GM21390 (cell line): ENCODE measurements around the gene CCS.
"Not testable (repeated sequence)": the region's sequence is repeated elsewhere in the genome, so short reads cannot be mapped to it uniquely, and the experiment has no call there.

Experiments used
- ATAC-seq: cut with Tn5 transposase; IDR thresholded peaks from one replicate; pipeline ENCODE4 v1.9.1; 2021; ENCODE audit not compliant: unreplicated experiment

Gene CCS

DNA sequence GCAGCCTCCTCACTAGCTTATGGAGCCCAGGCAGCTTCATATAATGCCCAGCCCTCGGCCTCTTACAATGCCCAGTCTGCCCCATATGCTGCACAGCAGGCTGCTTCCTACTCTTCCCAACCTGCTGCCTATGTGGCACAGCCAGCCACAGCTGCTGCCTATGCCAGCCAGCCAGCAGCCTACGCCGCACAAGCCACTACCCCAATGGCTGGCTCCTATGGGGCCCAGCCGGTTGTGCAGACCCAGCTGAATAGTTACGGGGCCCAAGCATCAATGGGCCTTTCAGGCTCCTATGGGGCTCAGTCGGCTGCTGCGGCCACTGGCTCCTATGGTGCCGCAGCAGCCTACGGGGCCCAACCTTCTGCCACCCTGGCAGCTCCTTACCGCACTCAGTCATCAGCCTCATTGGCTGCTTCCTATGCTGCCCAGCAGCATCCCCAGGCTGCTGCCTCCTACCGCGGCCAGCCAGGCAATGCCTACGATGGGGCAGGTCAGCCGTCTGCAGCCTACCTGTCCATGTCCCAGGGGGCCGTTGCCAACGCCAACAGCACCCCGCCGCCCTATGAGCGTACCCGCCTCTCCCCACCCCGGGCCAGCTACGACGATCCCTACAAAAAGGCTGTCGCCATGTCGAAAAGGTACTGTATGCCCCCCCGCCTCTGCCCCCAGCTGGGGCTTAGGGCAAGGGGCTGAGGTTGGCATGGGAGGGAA, 32.2 kb downstream of the CCS start:
- ATAC-seq: no peak

DNA sequence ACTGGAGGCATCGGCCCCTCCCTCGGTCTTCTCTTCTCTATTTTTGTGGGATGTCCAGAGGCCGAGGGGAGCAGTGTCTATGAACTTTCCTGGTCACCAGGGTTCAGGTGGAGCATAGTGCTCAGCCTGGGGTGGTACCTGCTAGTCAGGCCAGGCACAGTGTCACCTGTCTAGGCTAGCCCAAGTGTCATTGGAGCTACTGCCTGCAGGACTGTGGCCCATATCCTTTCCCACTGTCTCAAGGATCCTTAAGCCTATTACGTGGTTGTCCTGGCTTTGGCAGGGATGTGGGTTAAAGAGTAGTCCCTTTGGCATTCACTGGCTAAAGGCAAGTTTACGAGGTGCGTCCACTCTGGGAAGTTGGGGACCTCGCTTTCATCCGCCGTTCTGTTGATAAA, 32.8 kb downstream of the CCS start:
- ATAC-seq: no peak

DNA sequence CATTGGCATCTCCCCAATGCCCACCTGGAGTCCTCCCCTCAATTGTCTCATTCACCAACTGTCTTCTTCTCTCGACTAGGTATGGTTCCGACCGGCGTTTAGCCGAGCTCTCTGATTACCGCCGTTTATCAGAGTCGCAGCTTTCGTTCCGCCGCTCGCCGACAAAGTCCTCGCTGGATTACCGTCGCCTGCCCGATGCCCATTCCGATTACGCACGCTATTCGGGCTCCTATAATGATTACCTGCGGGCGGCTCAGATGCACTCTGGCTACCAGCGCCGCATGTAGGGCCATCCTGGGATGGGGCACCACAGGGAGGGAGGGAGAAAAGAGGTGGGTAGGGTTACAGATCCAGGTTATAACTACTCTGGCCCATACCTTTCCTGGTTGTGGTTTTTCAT, 33.4 kb downstream of the CCS start:
- ATAC-seq: no peak

DNA sequence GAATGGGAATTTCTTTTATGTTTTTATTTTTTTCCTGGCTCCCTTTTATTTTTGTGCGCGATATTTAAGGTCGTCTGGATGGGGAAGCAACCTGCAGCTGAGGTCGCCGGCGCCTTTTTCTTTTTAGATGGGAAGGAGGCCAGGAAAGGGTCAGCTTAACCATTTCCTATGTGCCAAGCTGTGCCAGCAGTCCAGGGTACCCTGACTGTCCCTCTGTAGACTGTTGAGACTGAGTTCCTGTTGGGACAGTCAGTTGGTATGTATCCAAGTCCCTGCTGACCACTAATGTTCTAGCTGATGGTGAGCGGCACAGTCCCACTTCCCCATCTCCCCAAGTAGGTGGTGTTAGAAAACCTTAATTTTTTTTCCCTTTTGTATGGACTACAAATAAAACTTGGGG, 33.9 kb downstream of the CCS start:
- ATAC-seq: no peak

DNA sequence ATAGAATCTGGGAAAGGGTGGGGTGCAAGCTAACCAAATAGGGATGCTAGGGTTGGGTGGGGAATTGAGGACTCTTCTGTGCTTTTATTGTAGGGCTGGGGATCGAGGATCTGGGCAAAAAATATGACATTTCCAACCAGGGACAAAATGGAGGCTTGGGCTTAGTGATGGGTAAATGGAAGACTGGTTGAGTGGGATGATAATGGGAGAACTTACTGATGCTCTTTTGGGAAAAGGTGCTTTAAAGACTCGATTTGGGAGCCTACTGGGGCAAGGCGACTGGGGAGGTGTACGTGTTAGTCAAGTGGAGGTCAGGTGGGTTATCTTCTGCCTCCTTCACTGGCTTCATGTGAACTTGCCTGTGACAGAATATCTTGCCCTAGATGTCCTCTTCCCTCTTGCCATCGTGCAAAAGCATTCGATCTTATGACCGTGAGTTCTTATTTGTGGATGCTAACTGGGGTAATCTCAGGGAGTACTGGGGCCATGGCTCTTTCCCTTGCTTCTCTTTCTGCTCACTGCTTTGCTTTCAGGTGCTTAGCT, 35.1 kb downstream of the CCS start:
- no peak for ATAC-seq

DNA sequence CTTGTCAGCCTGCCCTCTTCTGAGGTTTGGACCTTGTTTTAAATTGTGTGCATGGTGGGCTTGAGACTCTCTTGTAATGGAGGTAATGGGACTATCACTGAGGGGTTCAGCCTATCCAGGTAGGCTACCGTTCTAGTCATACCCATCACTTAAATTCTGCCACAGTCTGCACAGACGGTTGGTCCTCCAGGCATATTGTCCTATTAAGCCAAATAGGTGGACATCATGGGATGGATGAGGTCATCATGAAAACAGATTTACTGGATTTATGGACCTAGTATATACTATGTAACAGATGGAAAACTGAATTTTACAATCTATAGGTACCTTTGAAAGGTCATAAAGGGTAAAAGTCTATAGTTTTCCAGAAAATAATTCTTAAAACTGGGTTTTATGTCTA, 36.4 kb downstream of the CCS start:
- no peak for ATAC-seq

DNA sequence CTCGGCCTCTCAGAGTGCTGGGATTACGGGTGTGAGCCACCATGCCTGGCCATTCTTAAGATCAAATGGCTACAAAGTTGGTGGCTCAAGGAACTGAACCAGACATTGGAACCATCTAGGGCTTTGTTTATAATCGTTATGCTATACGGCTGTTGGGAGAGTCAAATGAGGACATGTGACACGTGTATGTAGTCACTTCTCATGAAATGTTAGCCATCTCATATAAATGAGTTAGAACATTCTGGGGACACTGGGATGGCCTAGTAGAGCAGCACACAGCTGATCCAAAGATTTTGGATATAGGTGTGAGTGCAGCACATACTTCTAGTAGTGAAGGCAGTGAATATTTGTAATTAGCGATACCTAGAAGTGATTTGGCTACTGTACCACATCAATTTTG, 38.9 kb downstream of the CCS start:
- no peak for ATAC-seq

DNA sequence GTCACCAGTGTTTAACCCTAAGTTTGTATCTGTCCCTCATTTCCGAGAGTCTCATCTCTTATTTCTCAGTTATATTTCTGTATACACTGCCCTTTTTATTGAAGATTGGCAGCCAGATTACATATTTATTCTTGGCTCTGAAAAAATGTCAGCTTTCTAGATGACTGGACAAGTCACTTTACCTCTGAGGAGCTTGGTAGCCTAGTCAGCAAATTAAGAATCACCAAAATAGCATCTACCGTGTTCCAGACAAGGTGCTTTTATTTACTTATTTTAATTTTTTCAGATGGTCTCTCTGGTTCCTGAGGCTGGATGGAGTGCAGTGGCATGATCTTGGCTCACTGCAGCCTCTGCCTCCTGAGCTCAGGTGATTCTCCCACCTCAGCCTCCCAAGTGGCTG, 40.0 kb downstream of the CCS start:
- ATAC-seq: no peak

DNA sequence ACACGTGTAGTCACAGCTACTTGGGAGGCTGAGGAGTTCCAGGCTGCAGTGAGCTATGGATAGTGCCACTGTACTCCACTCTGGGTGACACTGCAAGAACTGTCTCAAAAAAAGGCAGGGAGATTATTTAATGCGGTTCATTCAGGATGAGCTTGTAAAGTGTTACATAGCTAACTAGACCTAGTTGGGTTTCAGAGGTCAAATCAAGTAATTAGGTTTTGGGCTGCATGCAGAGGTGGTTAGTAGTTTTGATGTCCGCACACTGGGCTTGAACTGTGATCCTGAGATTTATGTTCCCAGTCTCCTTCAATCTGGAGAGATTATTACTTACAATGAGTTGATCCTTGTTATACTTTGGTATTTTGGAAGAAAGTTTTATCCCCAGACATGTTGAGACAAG, 43.4 kb downstream of the CCS start:
- no peak for ATAC-seq

DNA sequence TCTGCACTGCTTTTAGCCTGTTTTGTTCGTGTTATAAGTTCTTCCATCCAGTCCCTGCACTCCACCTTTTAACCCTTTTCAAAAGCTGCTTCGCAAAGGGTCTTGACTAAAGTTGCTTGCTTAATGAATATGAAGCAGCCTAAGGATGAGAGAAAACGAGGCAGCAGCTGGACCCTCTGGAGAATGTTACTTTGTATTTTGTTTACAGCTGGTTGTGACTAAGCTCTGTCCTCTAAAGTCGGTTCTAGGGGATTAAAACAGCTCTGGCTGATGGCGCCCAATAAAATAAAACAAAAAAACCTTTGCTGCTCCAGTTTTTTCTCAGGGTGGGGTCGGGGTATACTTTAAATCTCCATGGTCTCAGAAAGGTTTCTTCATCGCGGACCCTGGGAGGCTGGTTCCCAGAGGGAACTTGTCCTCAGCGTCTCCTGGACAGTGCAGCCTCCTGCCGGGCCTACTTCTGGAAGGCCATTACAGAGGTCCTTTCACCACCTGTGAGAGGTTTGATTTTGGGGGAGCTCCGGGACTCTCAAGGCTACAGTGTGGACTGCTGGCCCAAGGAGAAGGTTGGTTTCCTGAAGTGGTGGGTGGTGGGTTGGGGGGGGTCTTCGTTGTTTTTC, 44.7 kb downstream of the CCS start:
- ATAC-seq: no peak

DNA sequence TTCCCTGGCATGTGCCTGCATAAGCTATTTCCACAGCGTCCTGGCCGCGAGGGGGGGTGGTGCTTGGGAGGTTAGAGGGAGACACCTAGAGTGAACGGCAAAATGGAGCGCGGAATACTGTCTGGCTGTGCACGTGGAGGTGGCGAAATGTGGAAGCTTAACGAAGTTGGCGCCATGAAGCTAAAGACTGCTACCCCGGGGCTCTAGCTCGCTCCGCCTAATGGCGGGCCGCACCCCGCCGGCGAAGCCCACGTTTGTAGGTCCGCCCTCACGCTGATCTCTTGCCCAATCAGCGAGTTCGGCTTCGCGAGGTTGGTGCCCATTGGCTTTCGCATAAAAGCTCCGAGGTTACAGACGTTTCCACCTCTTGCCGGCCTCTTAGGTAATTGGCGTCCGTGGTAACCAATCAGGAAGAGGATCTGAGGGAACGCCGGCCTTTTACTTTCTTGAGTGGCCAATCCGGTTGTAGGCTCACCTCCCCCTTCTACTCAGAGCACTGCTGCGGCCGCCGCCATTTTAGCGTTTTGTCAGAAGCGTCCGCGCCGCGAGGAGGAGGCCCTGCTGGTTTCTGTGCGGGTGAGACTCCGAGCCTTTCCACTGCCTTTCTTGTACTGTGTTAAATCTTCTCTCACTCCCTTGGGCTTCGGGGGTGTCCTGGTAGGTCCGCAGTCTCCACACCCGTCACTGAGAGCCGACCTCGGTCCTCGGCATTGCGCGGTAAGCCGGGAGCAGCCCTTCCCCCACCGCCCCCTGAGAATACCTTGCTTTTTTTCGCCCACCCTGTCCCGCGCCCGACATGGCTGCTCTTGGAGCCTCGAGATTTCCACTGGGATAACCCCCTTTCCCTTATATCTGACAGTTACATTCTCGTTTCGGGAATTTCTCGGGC, 45.4 kb downstream of the CCS start, which contains the start of gene RBM4:
Gene RBM4 (plus strand): TSS at position 527 of the 889 bp plus-strand sequence. CDS start 1,009 bp downstream, outside the sequence.
- ATAC-seq: peak; percentile 94

DNA sequence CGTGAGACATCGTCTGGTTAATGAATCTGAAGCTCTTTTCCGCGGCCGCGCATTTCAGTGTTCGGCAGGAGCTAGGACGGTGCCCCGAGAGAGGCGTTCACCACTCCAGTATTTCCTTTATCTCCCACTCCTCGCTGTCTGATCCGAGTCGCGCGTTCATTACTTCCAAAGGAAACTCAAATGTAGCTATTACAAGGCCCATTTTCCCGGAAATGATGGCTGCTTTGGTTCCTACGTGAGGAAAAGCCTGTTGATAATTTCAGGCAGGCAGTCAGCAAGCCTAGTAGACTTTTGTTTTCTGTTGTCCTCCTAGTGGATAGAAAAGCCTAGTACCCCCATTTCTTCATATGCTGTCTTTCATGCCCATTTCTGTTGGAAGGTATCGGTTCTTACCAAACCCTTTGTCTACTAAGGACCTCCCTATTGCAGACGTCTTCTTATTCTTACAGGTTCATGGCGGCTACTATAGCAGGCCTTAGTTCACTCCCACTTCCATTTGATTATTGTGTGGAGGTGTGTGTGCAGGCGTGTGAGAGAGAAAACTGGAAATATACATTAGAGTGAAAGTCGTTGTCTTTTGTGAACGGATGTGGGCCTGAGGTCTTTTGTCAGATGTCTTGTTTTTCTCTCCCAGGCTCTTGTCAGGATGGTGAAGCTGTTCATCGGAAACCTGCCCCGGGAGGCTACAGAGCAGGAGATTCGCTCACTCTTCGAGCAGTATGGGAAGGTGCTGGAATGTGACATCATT, 46.3 kb downstream of the CCS start:
- no peak for ATAC-seq

DNA sequence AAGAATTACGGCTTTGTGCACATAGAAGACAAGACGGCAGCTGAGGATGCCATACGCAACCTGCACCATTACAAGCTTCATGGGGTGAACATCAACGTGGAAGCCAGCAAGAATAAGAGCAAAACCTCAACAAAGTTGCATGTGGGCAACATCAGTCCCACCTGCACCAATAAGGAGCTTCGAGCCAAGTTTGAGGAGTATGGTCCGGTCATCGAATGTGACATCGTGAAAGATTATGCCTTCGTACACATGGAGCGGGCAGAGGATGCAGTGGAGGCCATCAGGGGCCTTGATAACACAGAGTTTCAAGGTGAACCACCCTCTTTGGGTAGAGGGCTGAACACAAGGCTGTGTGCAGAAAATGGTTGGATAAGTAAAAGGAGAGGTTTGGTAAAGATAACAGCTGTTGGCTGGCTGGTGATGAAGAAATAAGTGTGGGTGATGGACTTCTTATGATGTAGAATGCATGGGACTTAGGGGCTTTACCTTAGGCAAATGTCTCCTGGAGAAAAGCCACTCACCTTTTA, 46.9 kb downstream of the CCS start:
- not testable (repeated sequence) for ATAC-seq

DNA sequence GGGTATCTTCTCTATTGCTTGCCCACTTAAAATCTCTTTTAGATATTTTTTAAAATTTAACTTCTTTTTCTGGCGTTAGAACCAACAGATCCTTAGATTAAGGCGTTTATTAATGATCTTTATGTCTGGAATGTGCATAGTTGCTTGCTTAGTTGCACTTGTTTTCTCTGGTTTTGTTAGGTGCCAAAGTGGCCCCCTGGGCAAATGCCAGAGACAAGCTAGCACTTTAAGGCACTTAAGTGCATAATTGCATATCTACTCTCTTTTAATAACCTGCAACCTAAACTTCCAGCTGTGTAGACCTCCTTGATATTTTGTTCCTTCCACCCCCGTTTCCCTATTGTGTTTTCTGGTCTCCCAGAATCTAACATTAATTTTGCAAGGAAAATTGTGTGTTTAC, 48.8 kb downstream of the CCS start:
- ATAC-seq: no peak

DNA sequence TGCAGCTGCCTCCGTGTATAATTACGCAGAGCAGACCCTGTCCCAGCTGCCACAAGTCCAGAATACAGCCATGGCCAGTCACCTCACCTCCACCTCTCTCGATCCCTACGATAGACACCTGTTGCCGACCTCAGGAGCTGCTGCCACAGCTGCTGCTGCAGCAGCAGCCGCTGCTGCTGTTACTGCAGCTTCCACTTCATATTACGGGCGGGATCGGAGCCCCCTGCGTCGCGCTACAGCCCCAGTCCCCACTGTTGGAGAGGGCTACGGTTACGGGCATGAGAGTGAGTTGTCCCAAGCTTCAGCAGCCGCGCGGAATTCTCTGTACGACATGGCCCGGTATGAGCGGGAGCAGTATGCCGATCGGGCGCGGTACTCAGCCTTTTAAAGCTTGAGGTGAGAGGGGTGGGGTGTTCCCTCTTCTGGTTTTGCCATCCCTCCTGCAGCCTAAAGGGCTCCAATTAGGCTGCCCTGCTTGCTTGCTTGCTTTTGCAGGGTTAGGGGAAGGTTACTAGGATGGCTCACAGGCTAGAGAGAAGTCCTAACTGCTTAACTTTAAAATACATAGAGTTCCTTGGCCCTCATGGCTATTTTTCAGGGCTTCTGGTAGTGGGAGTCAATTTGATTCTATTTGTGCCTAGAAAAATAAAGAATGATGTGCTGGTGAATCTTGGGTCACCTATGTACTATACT, 50.9 kb downstream of the CCS start:
- ATAC-seq: no peak

DNA sequence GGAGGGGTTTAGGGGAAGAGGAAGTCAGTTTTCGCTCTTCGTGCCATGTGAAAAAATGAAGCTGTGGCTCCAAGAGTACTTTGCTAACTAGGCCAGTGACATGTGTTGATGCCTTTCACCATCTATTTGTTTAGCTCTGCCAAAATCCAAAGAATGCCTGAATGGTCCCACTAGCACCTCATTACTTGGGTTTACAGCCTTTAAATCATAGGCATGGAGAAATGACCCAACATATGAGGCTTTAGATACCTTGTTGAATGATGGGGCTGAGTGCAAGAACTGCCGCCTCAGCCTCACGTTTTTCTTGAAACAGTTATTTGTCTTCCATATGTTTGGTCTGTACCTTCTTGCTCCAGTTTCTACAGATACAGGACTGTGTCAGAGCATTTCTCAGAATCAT, 53.8 kb downstream of the CCS start:
- ATAC-seq: no peak

DNA sequence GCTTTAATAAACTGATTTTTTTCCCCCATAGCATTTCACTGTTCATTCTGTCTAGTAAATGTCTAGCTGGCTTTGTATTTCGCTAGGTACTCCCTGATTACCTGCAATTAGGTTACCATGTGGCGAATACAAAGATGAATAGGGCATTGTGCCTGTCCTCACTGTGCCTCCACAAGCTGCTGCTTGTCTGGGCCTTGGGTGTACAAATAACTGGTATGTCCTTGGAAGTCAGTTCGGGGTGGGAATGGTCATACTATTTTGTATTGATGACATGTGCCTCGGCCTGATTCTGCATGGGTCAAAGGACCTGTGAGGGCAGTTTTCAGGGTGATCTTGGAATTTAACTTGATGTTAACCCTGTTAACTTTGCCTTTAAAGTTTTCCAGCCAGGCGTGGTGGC, 56.9 kb downstream of the CCS start:
- no peak for ATAC-seq

DNA sequence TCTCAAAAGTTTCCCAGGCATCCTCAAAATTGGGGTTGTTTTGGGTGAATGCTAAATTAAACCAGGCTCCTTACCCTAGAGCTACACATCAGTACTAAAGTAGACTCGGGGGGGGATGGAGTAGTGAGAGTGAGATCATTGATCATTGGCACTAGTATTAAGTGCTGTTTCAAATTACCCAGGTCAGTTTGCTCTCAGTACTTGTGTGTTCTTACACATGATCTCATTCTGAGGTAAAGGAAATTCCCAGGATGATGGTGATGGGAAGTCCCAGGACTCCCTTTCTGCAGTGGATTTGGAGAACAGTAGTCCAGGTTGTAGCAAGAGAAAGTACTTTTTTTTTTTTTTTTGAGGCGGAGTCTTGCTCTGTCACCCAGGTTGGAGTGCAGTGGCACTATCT, 58.0 kb downstream of the CCS start:
- no peak for ATAC-seq

DNA sequence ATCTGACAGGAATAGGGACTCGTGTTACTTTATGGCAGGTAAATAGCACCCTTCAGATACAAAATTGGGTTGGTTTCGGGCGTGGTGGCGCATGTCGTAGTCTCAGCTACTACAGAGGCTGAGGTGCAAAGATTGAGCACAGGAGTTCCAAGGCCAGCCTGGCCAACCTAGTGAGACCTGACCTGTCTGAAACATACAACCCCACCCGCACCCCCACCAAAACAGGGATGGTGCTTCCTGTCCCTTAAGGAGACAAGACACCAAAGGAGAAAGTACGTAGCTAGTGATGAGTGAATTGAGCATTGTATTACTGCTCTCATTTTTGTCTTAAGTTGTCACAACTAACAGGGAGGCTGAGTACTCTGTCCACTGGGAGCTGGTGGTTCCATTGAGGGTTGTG, 59.7 kb downstream of the CCS start:
- no peak for ATAC-seq

DNA sequence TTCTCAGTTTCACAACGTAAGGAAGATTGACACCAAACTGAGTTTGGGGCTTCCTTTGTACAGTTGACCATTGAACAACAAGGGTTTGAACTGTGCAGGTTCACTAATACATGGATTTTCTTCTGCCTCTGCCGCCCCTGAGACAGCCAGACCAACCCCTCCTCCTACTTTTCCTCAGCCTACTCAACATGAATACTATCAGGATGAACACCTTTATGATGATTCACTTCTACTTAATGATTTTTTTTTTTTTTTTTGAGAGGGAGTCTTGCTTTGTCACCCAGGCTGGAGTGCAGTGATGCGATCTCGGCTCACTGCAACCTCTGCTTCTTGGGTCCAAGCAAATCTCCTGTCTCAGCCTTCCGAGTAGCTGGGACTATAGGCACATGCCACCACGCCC, 60.1 kb downstream of the CCS start:
- no peak for ATAC-seq
